Putamen (tissue), 1 donor: ENCODE results near the gene TSFM.

Experiments
- DNase-seq: peaks from one replicate; pipeline ENCODE4 v3.0.0-alpha.2; 2016; ENCODE audit warnings: low spot score

TSFM gene

GRCh38 chr12:57782608-57783465 is at the start of gene TSFM:
TSFM (plus strand) TSS chr12:57782787; CDS start chr12:57782802, 15 bp downstream.
- DNase-seq = peak; percentile 93

DNA sequence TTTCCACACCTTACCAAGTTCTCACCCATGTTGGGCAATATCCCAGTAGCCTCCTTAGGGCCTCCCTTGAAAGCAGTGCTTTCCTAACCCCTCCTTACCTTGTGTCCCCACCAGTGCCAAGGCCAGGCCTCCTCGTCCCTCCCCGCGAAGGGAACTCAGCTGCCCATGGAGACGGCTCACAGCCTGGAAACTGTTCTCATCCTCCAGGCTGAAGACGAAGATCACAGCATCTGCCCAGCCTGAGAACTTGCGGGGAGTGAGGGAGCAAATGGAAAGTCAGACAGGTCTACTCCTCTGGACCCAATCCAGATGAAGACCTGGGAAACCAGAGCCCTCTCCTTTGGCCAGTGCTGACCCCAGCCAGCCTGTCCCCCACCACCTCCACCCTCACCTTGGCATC is 48.7 kb upstream of the TSFM start:
- no peak for DNase-seq

- DNase-seq = no peak
Measured at GRCh38 chr12:57734591-57734990, 48.0 kb upstream of the TSFM start.

- no peak for DNase-seq
Measured at GRCh38 chr12:57735198-57735855, 47.3 kb upstream of the TSFM start.

DNA sequence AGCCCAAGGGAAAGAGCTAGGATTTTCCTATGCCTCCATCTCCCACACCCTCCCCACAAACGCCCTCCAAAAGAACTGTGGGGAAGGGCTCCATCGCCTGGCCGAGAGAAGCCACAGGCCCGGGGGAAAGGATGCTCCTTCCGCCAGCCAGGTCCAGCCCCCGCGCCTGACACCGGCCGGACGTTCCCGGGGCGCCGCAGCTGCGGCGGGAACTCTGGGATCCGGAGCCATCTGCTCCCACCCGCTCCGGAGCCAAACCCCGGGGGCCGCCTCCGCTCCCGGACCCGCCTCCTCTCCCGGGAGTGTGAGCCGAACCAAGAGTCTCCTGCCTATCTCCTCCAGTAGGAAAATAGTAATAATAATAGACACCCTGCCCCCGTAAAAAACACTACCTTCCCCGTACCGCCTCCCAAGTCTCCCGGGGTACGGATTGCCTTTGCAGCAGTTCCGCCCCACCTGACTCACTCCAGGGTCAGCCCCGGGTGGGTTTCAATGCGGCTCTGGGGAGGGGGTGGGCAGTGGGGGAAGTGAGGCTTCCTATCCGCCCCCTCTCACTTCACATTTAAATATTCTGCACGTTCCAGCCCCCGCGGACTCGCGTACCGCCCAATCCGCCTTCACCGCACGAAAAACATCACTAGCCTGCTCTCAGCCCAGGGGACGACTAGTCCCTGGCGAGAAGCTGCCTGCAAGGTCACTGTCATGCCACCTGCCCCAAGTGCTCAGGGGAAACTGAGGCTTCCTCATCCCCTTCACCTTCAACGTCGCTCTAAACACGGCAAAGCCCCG is 46.4 kb upstream of the TSFM start:
- no peak for DNase-seq

GRCh38 chr12:57736741-57737466 is 45.7 kb upstream of the TSFM start:
- no peak for DNase-seq

- DNase-seq = no peak
Measured at GRCh38 chr12:57737467-57738460, 44.8 kb upstream of the TSFM start.

GRCh38 chr12:57738661-57739237 is 43.8 kb upstream of the TSFM start, which contains the start of gene AGAP2:
AGAP2 (minus strand) TSS chr12:57738742; CDS start chr12:57738246, 496 bp downstream.
- DNase-seq = peak; percentile 60

- DNase-seq = no peak
Measured at GRCh38 chr12:57739387-57739786, 43.2 kb upstream of the TSFM start.

DNA sequence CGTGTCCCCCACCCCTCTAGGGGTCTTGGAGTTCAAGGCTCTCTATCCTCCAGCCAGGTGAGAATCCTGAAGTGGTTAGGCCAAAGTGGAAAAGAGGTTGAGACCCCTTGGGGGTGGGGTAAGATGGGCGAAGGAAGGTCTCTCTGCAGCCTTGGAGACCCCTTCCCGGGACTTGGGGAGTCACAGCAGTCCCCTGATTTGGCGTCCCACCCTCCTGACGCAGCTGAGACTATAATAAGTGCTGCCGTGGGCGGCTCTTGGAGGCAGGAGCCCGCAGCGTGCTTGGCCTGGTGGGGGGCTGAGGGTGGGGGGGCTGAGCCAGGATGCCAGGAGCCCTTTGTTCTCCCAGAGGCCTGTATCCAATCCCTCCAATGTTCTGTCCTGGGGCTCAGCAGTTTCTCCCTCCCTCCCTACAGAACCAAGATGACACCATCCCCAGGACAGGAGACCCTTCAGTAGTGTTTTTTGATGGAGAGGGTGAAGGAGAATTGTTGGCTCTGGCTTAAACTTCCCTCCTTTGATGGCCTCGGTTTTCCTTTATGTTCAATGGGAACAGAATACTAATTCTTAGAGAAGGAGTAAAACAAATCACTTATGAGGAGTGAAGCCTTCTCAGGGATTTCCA is 42.6 kb upstream of the TSFM start:
- no peak for DNase-seq

DNA sequence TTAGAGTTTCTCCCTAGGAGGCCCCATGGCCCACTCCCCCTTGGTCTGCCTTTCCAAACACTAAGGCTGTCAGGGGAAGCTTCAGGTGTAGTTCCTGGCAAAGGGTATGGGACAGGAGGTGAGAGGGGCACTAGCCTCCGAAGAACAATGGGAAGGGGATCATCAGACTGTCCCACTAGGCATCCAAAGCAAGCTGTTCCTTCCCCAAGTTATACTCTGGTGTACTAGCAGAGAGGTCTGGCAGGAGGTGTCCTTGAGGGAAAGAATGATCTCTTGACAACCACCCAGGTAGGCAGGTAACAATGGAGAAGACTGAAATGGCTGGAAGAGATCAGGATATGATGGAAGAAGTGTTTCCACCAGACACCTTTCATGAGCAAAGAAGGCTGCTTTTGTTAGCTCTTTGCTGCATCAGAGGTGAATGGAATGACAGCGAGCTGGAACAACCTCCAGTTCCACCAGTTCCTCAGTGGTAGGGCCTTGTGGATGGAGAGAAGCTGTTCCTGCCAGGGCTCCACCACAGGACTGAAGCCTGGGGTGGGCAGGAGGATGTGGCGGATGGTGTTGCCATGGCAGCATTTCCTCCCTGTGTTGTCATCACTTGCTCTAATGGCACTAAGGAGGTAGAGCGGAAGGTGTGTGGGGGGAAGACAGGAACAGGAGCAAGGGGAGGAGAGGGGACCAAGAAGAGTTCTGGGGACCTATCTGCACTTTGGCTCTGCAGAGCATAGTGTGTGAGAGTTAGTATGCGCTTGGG is 41.8 kb upstream of the TSFM start:
- DNase-seq = peak; percentile 64

DNA sequence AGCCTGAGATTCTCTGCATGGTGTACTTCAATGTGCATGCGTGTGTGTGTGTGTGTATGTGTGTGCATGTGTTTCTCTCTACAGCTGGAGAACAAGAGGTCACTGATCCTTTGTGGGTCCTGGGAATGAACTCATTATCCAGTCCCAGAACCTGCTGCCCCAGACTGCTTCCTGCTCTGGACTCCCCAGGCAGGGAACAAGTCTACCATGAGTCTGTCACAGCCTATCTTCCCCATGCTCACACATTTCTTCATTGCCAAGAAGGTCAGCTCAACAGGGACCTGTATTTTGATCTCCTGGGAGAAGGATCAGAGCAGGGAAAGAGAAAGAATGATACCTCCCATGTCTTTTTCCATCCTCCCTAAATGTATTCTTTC is 41.2 kb upstream of the TSFM start:
- DNase-seq = no peak

- DNase-seq = no peak
Measured at GRCh38 chr12:57741844-57742738, 40.5 kb upstream of the TSFM start.

DNA sequence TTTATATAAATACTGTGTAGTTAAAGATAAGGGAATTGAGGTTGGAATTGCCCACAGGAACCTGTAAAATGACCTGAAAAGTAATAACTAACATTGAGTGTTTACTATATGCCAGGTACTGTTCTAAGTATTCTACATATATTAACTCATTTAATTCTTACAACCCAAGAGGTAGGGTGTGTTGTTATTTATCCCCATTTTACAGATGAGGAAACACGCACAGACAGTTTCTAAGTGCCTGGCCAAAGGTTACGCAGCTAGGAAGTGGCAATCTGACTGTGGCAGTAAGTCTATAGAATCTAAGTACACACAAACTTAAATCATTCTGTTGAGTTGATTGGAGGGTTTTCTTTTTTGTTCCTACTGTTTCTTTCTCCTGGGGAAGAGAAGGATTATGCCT is 38.8 kb upstream of the TSFM start:
- no peak for DNase-seq

GRCh38 chr12:57744194-57744776 is 38.3 kb upstream of the TSFM start:
- no peak for DNase-seq

GRCh38 chr12:57744777-57745484 is 37.7 kb upstream of the TSFM start, which contains the start of gene TSPAN31:
TSPAN31 (plus strand) TSS chr12:57745039; CDS start chr12:57745155, 116 bp downstream.
- DNase-seq = peak; percentile 98

DNA sequence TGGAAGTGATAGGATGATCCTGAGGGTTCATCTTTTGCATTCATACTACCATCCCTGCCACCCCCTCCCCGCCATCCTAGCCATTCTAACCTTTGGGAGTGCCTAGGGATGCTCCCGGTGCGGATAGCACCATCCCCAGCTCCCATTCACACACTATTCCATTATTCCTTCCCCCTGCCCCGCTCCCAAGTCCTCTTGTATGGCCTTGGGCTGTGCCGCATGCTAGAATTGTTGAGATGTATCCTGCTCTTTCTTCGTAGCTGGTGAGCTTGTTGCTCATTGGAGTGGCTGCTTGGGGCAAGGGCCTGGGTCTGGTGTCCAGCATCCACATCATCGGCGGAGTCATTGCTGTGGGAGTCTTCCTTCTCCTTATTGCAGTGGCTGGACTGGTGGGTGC is 37.1 kb upstream of the TSFM start:
- DNase-seq = no peak
